GM12874 (cell line): ENCODE data around the gene VIPR1.

Experiments
- TF ChIP-seq, protein P1 (sequence below): IDR thresholded peaks from 2 replicates; pipeline ENCODE4 v1.5.1; 2011; ENCODE audit warnings: low read depth, mild to moderate bottlenecking, control low read depth, low read length, moderate library complexity; ENCODE audit not compliant: insufficient read depth

Gene VIPR1

GRCh38 chr3:42535981-42536784 lies 33.7 kb downstream of the VIPR1 start:
- TF ChIP-seq, protein P1, sequence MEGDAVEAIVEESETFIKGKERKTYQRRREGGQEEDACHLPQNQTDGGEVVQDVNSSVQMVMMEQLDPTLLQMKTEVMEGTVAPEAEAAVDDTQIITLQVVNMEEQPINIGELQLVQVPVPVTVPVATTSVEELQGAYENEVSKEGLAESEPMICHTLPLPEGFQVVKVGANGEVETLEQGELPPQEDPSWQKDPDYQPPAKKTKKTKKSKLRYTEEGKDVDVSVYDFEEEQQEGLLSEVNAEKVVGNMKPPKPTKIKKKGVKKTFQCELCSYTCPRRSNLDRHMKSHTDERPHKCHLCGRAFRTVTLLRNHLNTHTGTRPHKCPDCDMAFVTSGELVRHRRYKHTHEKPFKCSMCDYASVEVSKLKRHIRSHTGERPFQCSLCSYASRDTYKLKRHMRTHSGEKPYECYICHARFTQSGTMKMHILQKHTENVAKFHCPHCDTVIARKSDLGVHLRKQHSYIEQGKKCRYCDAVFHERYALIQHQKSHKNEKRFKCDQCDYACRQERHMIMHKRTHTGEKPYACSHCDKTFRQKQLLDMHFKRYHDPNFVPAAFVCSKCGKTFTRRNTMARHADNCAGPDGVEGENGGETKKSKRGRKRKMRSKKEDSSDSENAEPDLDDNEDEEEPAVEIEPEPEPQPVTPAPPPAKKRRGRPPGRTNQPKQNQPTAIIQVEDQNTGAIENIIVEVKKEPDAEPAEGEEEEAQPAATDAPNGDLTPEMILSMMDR = peak; percentile 57; the same call in 1 of the 2 replicates

DNA sequence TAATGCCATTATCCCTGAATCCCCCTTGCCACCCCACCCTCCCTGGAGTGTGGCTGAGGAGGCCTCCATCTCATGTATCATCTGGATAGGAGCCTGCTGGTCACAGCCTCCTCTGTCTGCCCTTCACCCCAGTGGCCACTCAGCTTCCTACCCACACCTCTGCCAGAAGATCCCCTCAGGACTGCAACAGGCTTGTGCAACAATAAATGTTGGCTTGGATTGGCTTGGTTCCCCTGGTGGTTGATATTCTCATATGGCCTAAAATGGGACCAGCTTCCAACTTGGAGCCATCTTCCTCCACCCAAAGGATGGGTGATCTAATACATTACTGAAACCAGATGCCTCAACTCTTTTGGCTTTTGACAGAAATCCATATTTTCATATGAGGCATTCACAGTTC lies 34.9 kb downstream of the VIPR1 start:
- TF ChIP-seq, protein P1 = no peak

DNA sequence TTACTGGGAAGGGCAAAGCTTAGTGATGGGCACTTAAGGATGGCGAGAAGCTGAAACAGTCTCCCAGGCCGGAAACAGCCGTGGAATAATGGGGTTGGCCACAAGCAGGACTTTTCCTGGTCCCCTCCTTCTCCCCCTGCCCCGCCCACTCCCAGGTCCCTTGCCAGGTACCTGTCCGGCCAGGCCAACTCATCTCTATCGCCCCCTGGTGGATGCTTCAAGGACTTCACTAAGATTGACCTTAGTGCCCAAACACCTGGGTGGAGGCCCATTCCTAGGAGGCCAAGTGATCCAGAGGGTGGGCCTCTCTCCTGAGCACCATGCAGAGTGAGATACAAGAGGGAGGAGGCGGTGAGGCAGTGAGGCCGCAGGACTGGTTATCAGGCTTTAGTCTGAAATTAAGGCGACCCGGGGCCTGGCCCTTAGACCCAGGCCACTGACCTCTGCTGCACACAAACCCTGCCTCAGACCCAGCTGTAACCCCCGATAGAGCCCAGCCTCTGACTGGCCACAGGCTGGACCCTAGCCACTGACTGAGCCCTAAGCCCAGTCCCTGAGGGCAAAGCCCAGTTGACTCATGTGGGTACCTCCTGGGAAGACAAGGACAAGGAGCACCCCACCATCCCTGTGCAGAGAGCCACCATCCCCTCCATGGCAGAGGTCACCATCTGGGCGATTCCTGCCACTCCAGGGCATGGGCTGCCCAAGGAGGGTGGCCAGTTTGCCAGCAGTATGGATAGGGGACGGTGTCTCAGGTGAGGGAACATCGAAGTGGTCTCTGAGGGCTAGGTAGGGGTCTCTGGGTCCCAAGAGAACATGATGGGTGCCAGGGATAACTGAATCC lies 37.6 kb downstream of the VIPR1 start:
- TF ChIP-seq, protein P1 = peak; percentile 85

DNA sequence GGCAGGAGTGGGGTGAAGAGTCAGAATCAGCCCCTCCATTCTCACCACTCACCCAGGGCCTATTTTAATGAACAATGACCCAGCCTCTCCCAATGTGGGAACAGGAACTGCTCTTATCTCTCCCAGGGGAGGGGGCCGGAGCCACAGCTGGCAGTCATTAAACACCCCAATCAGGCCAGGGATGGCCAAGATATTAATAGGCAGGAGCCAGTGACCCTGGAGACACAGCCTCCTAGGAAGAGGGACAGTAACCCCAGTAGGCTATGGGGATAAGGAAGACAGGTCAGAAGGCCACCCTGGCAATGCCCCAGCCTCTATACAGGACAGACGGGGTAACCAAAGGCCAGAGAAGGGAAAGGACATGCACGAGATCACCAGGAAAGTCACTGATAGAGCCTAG lies 38.6 kb downstream of the VIPR1 start:
- TF ChIP-seq, protein P1 = no peak

GRCh38 chr3:42544492-42545283 lies 42.2 kb downstream of the VIPR1 start:
- TF ChIP-seq, protein P1 = no peak

- TF ChIP-seq, protein P1 = no peak
These were observed 42.9 kb downstream of the VIPR1 start for GRCh38 chr3:42545284-42545900.
